ENCODE results near the gene COL11A1. TPM values are rescaled to one million over a fixed set of nuclear protein-coding genes. Genes with fewer than 3 reads are reported as not detected.
"Not testable (repeated sequence)": the region's sequence is repeated elsewhere in the genome, so short reads cannot be mapped to it uniquely, and the experiment has no call there.

COL11A1 gene
- total RNA-seq, 2 experiments from 2014 or later, result not detected

DNA sequence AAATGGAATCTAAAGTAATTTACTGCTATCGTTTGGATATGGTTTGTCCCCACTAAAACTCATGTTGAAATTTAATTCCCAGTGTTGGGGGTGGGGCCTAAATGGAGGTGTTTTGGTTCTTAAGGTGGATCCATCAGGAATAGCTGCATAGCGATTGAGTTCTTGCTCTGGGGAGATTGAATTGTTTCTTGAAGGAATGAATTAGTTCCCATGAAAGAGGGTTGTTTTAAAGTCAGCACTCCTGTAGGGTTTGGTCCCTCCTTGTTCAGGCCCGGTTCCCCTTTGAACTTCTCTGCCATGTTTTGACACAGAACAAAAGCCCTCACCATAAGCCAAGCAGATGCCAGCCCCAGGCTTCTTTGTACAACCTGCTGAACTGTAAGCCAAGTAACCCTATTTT is 170.9 kb downstream of the COL11A1 start:
- Mint-ChIP-seq H3K4me1 (no peaks in the 10 kb centered on the region), H3K4me3 (no peak overlapping the region), H3K36me3 (ENCODE audit: low read depth) (no peaks in the 10 kb centered on the region), H3K27me3 (no peaks in the 10 kb centered on the region), H3K27ac (no peak overlapping the region), H3K9me3 (no peaks in the 10 kb centered on the region)
- ChIA-PET POLR2A (no interaction called here), CTCF (no interaction called here)
- no peak for DNase-seq

DNA sequence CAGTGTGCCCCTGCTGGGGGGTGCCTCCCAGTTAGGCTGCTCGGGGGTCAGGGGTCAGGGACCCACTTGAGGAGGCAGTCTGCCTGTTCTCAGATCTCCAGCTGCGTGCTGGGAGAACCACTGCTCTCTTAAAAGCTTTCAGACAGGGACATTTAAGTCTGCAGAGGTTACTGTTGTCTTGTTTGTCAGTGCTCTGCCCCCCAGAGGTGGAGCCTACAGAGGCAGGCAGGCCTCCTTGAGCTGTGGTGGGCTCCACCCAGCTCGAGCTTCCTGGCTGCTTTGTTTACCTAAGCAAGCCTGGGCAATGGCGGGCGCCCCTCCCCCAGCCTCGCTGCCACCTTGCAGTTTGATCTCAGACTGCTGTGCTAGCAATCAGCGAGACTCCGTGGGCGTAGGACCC is 175.0 kb downstream of the COL11A1 start:
- POLR2A ChIA-PET; DNase-seq; H3K36me3 Mint-ChIP-seq (ENCODE audit: low read depth); CTCF ChIA-PET; H3K9me3 Mint-ChIP-seq; H3K4me1 Mint-ChIP-seq; H3K4me3 Mint-ChIP-seq; H3K27ac Mint-ChIP-seq; H3K27me3 Mint-ChIP-seq: not testable (repeated sequence)

DNA sequence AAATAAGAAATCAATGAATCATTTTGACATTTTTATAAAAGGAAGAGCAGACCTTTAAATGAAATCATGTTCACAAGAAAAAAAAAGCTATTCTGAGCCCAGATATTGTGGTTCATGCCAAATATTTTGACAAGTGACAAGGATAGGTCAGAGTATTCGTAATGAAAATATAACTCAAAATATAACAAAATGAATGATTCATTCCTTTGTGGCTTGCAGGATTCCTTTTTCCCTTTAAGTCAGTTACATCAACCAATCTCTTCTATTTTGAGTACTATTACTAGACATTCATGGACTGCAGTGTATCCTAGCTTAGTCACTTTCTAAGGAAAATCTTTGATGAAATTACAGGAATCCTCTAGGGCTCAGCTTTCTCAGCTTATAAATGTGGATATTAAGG is 188.7 kb downstream of the COL11A1 start:
- ChIA-PET CTCF (no interaction called here), POLR2A (no interaction called here)
- H3K27me3 Mint-ChIP-seq, result no peaks in the 10 kb centered on the region
- no peaks in the 10 kb centered on the region for H3K4me1 Mint-ChIP-seq
- H3K9me3 Mint-ChIP-seq, result no peaks in the 10 kb centered on the region
- DNase-seq, result no peak
- H3K27ac Mint-ChIP-seq, result no peak overlapping the region
- H3K36me3 Mint-ChIP-seq (ENCODE audit: low read depth), result no peaks in the 10 kb centered on the region
- H3K4me3 Mint-ChIP-seq, result no peak overlapping the region

DNA sequence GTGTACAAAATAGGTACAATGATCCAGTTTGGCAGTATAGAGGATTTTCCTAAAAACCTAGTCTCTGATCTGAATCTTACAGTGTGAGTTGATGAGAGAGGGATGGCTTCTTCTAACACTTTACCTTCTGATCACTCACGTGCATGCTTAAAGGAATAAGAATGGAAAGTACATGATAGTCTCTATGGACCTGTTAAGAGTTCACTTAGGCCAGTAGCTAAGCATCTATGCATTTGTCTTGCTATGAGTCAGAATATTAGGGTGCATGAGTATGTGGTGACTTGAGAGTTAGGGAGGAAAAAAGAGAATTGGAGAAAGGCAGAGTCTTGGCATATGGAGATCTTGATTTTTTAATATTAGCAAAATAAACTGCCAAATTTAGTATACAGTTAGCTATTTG is 206.3 kb downstream of the COL11A1 start:
- Mint-ChIP-seq H3K9me3 (no peaks in the 10 kb centered on the region), H3K27ac (no peak overlapping the region), H3K36me3 (ENCODE audit: low read depth) (no peaks in the 10 kb centered on the region), H3K27me3 (no peaks in the 10 kb centered on the region), H3K4me1 (no peaks in the 10 kb centered on the region), H3K4me3 (no peak overlapping the region)
- no peak for DNase-seq
- ChIA-PET CTCF (no interaction called here), POLR2A (no interaction called here)

DNA sequence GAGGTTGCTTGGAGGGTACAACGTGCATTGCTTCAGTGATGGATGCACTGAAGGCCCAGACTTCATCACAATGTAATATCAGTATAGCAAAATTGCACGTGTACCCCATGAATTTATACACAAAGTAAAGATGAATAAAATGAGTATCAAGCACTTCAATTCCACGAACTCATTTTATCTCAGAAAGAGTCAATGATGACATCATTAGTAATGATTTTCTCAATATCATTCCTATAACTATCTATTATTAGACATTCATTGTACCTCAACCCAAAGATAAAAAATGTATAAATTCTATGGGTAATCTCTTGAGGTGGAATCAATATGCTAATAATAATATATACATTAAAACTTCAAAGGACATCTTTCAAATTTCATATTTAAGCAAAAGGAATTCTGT is 208.4 kb downstream of the COL11A1 start:
- H3K36me3 Mint-ChIP-seq (ENCODE audit: low read depth), result no peaks in the 10 kb centered on the region
- H3K27me3 Mint-ChIP-seq, result no peaks in the 10 kb centered on the region
- no peak for DNase-seq
- H3K4me3 Mint-ChIP-seq, result no peak overlapping the region
- no peaks in the 10 kb centered on the region for H3K4me1 Mint-ChIP-seq
- ChIA-PET CTCF (no interaction called here), POLR2A (no interaction called here)
- H3K27ac Mint-ChIP-seq, result no peak overlapping the region
- H3K9me3 Mint-ChIP-seq, result no peaks in the 10 kb centered on the region

DNA sequence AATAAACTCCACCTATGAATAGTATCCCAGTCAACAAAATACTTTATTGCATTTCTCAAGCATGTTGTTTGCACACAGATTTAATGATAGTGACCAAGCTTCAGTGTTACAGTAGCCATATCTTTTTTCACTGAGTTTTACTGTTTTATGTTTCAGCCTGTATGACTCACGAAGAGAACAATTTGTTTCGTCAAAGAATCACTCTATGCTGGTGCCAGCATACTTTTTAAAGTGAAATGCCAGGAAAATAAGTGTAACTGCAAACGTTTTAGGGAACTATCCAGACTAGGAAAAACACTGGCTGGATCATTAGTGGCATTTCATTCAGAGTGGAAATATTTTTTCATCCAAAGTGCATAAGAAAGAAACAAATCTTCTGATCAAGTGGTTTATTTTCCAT is 210.8 kb downstream of the COL11A1 start:
- Mint-ChIP-seq H3K27ac (no peak overlapping the region), H3K4me3 (no peak overlapping the region), H3K27me3 (no peaks in the 10 kb centered on the region), H3K9me3 (no peaks in the 10 kb centered on the region), H3K4me1 (no peaks in the 10 kb centered on the region), H3K36me3 (ENCODE audit: low read depth) (no peaks in the 10 kb centered on the region)
- DNase-seq, result no peak
- POLR2A ChIA-PET, result no interaction called here
- CTCF ChIA-PET, result no interaction called here

DNA sequence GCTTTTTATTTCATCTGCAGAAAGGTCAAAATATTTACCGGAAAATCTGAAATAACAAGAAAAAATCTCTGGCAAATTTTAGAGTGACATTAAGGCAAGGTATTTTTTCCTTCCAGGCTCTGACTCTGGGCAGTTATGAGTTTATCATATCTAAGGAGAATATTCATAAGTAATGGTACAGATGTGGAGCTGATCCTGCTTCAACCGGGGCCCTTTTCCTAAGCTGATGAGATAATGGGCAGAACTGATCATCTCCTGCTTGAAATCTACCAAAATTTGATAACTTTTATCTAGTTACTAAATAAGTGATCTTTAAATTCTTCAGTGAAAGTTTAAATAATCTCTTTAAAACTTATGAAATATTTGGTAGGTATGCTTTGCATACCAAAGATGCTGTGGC is 211.6 kb downstream of the COL11A1 start:
- no peak for DNase-seq
- Mint-ChIP-seq H3K27me3 (no peaks in the 10 kb centered on the region), H3K4me3 (no peak overlapping the region), H3K36me3 (ENCODE audit: low read depth) (no peaks in the 10 kb centered on the region), H3K27ac (no peak overlapping the region), H3K9me3 (no peaks in the 10 kb centered on the region), H3K4me1 (no peaks in the 10 kb centered on the region)
- ChIA-PET CTCF (no interaction called here), POLR2A (no interaction called here)

DNA sequence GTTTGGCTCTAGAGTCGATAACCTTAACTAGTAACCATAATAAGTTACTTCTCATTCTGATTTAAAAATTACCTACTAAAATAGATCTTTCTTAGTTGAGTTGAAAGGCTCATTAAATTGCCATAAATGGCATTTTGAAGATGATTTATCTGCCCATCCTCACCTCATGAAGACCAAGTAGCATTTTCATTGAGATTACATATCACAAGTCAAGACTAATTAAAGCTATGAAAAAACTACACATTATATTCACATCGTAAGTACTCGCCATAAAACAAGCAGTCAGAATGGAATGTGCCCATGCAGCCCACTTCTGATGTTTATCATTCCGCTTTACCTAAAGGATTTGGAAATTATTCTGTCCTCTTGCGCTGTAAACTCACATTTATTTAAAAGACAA is 212.0 kb downstream of the COL11A1 start:
- no peak overlapping the region for H3K4me3 Mint-ChIP-seq
- no peaks in the 10 kb centered on the region for H3K4me1 Mint-ChIP-seq
- POLR2A ChIA-PET, result no interaction called here
- CTCF ChIA-PET, result no interaction called here
- no peaks in the 10 kb centered on the region for H3K27me3 Mint-ChIP-seq
- no peaks in the 10 kb centered on the region for H3K9me3 Mint-ChIP-seq
- DNase-seq, result no peak
- no peak overlapping the region for H3K27ac Mint-ChIP-seq
- H3K36me3 Mint-ChIP-seq (ENCODE audit: low read depth), result no peaks in the 10 kb centered on the region

DNA sequence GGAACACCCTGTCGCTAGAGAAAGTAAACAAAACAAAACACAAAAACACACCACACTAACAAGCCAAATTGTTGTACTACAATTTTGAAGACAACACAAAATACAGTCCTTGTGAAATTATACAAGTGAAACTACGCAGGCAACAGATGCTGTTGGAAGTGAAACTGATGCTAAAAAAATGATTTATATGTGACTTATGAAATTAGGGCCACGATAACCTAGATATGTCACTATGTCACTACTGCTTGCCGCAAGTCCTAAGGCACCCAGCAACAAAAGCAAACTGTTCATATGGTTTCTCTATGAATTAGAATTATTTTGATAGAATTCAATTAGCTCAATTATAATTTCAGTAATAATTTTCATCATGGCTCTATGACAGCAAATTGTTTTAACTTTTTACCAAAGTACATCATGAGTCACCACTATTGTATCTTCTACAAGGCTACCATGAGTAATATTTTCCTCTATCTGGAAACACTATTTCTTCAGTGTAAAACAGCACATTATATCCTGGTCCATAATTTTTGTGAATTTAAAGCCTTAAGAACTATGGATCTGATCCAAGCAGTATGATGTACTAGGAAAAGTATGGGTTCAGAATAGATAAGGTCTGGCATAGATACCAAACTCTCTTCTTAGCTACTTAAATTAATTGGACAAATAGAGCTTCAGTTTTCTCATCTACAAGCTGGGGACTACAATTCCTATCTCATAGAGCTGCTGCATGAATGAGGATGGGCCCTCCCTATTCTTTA is 216.3 kb downstream of the COL11A1 start:
- H3K36me3 Mint-ChIP-seq (ENCODE audit: low read depth), result no peaks in the 10 kb centered on the region
- H3K27ac Mint-ChIP-seq, result no peak overlapping the region
- no peaks in the 10 kb centered on the region for H3K9me3 Mint-ChIP-seq
- no peak for DNase-seq
- POLR2A ChIA-PET, result no interaction called here
- no peak overlapping the region for H3K4me3 Mint-ChIP-seq
- no peaks in the 10 kb centered on the region for H3K27me3 Mint-ChIP-seq
- CTCF ChIA-PET, result no interaction called here
- H3K4me1 Mint-ChIP-seq, result no peaks in the 10 kb centered on the region

DNA sequence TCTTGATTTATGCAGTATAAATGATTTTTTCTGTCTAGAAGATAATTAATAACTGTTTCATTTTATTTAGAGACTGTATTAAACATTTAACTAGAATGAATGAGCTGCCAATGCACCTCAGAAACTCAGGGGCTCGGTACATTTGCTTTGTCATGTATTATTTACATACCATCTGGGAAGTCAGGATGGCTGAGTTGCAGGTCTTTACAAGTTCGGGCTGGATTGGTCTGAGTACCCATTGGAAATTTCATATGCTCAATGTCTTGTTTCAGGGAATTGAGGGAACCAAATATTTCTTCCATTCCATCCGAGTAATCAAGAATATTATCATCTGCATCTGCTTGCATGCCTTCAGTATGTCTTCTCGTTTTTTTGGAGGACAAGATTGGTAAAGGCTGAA is 221.7 kb downstream of the COL11A1 start:
- DNase-seq, result no peak
- Mint-ChIP-seq H3K4me3 (no peak overlapping the region), H3K27me3 (no peaks in the 10 kb centered on the region), H3K9me3 (no peaks in the 10 kb centered on the region), H3K27ac (no peak overlapping the region), H3K36me3 (ENCODE audit: low read depth) (no peaks in the 10 kb centered on the region), H3K4me1 (no peaks in the 10 kb centered on the region)
- POLR2A ChIA-PET, result no interaction called here
- CTCF ChIA-PET, result no interaction called here

DNA sequence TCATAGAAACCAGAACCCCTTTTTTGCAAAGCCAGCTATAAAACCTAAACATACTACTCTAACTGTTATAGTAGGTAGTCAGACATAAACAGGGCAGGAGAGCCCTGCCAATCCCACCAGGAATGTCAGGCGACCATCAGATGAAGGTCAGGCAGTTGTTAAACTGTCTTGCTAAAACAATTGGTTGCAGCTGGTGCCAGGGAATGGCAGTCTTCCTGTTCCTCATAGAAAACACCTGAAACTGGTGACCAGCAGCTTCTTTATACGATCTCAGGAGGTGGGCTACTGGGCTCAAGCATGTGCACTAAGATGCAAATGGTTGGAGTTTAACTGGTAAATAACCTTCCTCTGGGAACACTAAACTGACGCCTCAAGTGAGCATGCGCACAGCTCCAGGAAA is 224.1 kb downstream of the COL11A1 start:
- no peak for DNase-seq
- Mint-ChIP-seq H3K36me3 (ENCODE audit: low read depth) (no peaks in the 10 kb centered on the region), H3K9me3 (no peaks in the 10 kb centered on the region), H3K4me3 (no peak overlapping the region), H3K4me1 (no peaks in the 10 kb centered on the region), H3K27me3 (no peaks in the 10 kb centered on the region), H3K27ac (no peak overlapping the region)
- POLR2A ChIA-PET, result no interaction called here
- CTCF ChIA-PET, result no interaction called here

DNA sequence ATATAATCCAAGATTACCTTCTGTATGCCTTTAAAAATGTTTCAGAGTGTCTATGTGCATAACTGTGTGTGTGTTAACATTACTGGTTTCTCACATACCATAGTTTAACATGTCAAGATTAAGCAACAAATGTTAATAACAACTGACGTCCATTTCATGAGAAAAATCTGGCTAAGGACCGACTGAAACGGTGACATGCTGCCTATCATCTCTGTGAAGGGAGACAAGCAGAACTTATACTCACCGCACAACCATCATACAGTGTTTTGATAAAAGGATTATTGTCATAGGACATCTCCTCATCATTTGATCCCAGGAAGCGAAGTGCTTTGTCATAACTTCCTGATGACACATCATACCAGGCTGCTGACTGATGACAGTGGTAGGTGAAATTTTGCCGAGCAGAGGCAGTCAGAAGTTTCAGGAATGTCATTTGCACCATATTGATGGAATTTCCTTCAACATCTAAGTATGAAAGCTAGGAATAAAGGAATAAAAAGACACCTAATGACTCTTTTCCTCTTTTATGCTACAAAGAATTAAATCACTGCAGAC is 228.8 kb downstream of the COL11A1 start:
- Mint-ChIP-seq H3K9me3 (no peaks in the 10 kb centered on the region), H3K36me3 (ENCODE audit: low read depth) (no peaks in the 10 kb centered on the region), H3K27me3 (no peaks in the 10 kb centered on the region), H3K4me3 (no peak overlapping the region), H3K4me1 (no peaks in the 10 kb centered on the region), H3K27ac (no peak overlapping the region)
- ChIA-PET CTCF (no interaction called here), POLR2A (no interaction called here)
- no peak for DNase-seq

DNA sequence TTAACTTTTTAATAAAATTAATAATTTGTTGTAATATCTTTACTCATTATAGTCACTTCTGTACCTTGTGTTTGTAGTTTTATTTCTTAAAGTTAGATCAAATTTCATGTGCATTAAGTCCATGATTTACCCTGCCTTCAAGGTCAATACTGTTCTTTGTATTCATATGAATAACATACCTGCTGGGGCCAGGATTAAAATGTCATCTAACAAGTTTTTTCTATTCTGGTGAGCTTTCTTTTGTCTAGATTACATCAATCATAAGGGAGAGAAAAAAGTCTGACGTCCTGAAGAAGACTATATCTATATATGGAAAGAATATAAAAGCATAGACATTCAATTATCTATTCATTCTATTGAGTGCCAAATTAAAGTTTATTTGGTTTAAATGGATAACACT is 232.6 kb downstream of the COL11A1 start:
- CTCF ChIA-PET, result no interaction called here
- Mint-ChIP-seq H3K27me3 (no peaks in the 10 kb centered on the region), H3K36me3 (ENCODE audit: low read depth) (no peaks in the 10 kb centered on the region), H3K4me3 (no peak overlapping the region), H3K27ac (no peak overlapping the region), H3K9me3 (peaks cover 5% of the 10 kb centered on the region), H3K4me1 (no peaks in the 10 kb centered on the region)
- POLR2A ChIA-PET, result no interaction called here
- no peak for DNase-seq

DNA sequence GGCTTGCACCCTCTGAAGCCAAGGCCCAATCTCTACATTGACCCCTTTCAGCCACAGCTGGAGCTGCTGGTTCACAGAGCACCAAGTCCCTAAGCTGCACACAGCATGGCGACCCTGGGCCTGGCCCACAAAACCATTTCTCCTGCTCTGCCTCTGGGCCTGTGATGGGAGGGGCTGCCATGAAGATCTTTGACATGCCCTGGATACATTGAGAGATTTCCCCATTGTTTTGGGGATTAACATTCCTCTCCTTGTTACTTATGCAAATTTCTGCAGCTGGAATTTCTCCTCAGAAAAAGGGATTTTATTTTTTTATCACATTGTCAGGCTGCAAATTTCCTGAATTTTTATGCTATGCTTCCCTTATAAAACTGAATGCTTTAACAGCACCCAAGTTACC is 235.8 kb downstream of the COL11A1 start:
- CTCF ChIA-PET, result no interaction called here
- no peak for DNase-seq
- no peaks in the 10 kb centered on the region for H3K4me1 Mint-ChIP-seq

More for the DNA sequence above, 235.8 kb downstream of the COL11A1 start:
- Mint-ChIP-seq H3K9me3 (peaks cover 6% of the 10 kb centered on the region), H3K36me3 (ENCODE audit: low read depth) (no peaks in the 10 kb centered on the region), H3K27ac (no peak overlapping the region), H3K4me3 (no peak overlapping the region), H3K27me3 (no peaks in the 10 kb centered on the region)
- POLR2A ChIA-PET, result no interaction called here

Measured in activated CD4-positive, alpha-beta T cell treated with anti-CD3 and anti-CD28 coated beads, Interleukin-2, amount 10 ng/mL, durations not matched to agents 7 days and 5 days (primary cell).